Transverse colon (tissue), 3 donors: ENCODE results near the gene C19orf85.

ENCODE experiments used
- POLR2A ChIP-seq: fragments of 450-650 bp; IDR thresholded peaks from one replicate; pipeline ENCODE4 v1.6.1; 2016; ENCODE audit warnings: antibody characterized with exemption, mild to moderate bottlenecking, moderate library complexity
- TF ChIP-seq, protein P1 (sequence below), 5 experiments: fragments of 200-600 bp in 3 of 5; fragments of 450-650 bp in 2 of 5; sonication (generic) in 3 of 5; IDR thresholded peaks; 1 replicate in 2 of 5; 2 replicates in 3 of 5; pipeline ENCODE4 v1.5.1; 2016 to 2017; ENCODE audit warnings: antibody characterized with exemption in 5 of 5, inconsistent platforms in 3 of 5, mild to moderate bottlenecking in 2 of 5, moderate library complexity in 1 of 5

DNA sequence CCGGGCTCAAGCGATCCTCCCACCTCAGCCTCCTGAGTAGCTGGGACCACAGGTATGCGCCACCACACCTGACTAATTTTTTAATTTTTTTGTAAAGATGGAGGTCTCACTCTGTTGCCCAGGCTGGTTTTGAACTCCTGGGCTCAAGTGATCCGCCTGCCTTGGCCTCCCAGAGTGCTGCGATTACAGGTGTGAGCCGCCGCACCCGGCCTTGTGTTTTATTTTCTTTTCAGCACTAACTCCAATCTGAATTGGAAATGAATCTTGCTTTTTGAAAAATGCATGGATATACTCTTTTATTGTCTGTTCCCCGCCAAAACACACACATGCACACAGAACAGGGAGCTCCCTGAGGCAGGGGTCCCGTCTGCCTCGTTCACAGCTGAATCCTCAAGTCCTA is 1.8 kb downstream of the C19orf85 start:
- TF ChIP-seq POLR2A: no peak
- TF ChIP-seq, protein P1, sequence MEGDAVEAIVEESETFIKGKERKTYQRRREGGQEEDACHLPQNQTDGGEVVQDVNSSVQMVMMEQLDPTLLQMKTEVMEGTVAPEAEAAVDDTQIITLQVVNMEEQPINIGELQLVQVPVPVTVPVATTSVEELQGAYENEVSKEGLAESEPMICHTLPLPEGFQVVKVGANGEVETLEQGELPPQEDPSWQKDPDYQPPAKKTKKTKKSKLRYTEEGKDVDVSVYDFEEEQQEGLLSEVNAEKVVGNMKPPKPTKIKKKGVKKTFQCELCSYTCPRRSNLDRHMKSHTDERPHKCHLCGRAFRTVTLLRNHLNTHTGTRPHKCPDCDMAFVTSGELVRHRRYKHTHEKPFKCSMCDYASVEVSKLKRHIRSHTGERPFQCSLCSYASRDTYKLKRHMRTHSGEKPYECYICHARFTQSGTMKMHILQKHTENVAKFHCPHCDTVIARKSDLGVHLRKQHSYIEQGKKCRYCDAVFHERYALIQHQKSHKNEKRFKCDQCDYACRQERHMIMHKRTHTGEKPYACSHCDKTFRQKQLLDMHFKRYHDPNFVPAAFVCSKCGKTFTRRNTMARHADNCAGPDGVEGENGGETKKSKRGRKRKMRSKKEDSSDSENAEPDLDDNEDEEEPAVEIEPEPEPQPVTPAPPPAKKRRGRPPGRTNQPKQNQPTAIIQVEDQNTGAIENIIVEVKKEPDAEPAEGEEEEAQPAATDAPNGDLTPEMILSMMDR (IDR thresholded peaks at IDR 0.05): no peak
